HG03575 (cell line): ENCODE measurements around the gene FBXL2.
"Not testable (repeated sequence)": the region's sequence is repeated elsewhere in the genome, so short reads cannot be mapped to it uniquely, and the experiment has no call there.

Experiments
- ATAC-seq: cut with Tn5 transposase; IDR thresholded peaks from one replicate; pipeline ENCODE4 v1.9.1; 2021; ENCODE audit not compliant: unreplicated experiment, insufficient number of reproducible peaks, low FRiP score; ENCODE audit errors: extremely low read depth

FBXL2 gene

DNA sequence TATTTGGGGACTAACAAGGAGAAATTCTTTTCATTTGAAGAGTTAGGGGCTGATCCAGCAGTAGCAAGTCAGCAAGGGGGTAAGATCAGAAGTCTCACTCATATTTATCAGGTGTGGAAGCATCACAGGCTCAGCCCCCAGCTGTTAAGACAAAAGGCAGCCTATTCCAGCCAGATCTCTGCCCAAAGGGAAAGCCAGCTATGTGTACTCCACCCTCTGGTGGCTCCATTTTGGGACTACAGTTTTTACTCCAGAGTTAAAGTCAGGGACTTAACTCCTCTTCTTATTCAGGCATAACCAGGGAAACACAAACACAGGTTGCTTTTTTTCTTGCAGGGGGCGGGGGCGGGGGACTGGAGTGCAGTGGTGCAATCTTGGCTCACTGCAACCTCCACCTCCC lies 143.7 kb downstream of the FBXL2 start:
- no peak for ATAC-seq

DNA sequence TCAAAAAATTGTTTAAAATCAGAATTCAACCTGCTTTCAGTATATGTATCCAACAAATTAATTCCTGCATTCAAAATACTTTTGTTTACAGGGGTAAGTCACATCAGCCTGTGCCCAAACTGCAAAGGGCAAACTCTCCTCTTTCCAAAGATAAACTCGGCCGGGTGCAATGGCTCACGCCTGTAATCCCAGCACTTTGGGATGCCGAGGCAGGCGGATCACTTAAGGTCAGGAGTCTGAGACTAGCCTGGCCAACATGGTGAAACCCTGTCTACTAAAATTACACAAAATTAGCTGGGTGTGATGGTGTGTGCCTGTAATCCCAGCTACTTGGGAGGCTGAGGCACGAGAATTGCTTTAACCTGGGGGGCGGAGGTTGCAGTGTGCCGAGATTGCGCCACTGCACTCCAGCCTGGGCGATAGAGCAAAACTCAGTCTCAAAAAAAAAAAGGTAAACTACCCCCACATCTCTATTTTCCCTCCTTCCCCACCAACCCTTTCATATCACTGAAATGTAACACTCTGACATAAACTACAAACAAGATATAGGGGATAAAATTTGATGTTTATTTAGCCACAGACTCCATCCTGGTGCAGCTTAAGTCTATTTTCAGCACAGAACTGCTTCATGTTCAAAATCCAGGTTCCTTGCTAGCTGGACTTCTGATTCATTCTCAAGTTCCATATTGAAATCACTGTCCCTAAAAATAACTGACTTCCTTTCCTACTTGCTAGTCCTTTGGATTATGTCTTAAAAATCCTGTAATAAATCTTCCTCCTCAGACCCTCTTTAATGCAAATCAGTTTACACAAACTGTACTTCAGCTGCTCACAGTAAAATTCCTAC lies 147.6 kb downstream of the FBXL2 start:
- no peak for ATAC-seq

DNA sequence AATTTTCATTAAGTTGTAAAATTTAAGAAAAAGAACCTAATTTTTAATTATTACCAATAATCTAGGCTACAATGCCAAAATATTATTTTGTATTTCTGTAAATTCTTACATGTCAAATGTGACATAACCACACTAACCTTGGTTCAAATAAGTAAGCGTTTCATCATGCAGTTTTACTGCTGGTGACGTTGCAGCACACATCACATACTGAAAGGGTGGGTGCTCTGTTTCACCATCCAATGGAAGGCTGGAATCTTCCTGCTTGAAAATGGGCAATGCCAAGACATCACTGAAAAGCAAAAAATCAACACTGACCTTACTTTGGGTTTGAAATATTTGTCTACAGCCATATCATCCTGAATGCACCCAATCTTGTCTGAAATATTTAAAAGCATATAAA lies 148.2 kb downstream of the FBXL2 start:
- no peak for ATAC-seq

DNA sequence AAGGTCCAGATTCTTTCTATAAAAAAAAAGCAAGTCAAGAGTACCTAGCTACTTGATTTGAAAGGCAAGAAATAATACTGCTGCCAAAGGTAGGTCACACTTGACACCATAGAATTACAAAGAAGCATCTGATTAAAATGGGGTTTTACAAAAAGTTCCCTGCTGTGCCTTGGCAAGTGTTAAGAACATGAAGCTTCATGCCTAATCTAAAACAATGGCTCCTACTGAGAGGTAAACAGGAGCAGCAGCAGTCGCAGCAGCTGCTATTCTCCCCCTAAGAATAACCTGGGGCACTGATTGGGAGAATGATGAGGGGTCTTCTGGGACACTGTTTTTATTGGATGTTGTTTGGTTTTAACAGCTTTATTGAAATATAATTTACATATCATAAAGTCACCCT lies 148.8 kb downstream of the FBXL2 start:
- ATAC-seq: no peak

DNA sequence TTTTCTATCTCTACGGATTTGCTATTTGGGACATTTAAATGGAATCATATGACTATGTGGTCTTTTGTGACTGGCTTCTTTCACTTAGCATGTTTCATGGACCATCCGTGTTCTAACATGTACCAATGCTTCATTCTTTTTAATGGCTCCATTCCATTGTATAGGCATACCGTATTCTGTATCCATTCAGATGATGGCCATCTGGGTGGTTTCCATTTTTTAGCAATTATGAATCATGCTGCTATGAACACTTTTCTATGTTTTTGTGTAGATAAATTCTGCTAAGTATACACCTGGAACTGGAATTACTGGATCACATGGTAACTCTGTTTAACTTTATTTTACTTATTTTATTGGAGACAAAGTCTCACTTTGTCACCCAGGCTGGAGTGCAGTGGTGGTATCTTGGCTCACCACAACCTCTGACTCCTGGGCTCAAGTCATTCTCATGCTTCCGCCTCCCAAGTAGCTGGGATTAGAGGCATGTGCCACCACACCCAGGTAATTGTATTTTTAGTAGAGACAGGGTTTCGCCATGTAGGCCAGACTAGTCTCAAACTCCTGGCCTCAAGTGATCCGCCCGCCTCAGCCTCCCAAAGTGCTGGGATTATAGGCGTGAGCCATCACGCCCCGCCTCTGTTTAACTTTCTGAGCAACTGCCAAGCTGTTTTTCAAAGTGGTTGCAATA lies 149.5 kb downstream of the FBXL2 start:
- no peak for ATAC-seq

DNA sequence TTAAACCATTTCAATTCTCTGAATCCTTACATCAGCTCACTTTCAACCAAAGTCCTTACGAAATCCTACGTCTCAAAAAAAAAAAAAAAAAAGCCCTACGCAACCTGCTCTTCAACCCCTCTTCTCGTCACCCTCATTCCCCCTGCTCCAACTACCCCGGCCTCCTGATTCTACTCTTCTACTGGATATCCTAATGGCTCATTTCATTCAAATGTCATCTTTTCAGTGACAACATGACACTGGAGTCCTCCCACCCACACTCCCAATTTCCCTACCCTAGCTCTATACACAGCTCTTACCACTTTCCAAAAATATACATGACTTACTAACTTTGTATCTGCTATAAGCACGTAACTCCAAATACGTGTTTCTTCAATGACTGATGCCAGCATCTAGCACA lies 151.5 kb downstream of the FBXL2 start:
- ATAC-seq: no peak

DNA sequence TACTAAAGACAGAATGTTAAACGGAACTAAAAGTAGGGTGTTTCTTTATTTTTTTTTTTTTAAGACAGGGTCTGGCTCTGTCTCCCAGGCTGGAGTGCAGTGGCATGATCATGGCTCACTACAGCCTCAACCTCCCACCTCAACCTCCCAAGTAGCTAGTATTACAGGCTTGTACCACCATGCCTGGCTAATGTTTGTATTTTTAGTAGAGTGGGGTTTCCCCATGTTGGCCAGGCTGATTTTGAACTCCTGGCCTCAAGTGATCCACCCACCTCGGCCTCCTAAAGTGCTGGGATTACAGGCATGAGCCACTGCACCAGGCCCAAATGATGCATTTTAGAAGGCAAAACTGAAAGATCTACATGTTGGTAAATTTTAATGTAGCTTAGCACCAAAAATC lies 152.1 kb downstream of the FBXL2 start:
- not testable (repeated sequence) for ATAC-seq

DNA sequence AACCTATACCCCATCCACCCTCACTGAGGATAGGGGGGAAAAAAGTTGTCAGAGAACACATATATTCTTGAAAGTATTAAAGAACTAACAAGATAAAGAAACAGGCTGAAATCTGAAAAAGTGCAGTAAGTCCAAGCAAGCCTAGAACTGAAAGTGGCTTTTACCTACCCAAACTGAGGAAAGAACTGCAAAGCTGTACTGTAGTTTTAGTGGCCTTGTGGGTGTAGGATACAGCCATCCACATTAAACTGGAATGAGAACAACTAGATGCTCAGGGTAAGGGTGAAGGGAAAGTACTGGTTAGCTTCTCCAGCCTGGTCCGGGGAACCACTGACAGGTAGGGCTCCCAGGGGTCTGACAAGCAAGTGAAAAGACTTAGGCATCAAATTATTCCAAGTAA lies 152.8 kb downstream of the FBXL2 start:
- no peak for ATAC-seq

DNA sequence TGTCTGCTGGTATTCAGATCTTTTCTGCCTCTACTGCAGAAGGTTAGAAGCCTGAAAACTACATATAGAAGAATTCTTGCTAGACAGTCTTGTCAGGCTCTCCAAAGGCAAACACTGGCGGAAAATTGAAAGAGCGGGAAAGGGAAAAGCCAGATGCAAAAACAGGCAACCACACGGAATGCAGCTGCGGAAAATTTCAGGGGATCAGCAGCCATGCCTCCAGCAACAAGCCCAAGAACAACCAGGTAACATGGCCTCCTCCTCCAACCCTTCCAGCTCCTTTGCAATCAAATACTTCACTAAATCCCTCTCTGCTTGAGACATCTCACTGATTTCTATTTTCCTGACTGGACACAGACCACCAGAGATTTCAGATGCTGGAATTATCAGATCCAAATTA lies 153.3 kb downstream of the FBXL2 start:
- no peak for ATAC-seq

DNA sequence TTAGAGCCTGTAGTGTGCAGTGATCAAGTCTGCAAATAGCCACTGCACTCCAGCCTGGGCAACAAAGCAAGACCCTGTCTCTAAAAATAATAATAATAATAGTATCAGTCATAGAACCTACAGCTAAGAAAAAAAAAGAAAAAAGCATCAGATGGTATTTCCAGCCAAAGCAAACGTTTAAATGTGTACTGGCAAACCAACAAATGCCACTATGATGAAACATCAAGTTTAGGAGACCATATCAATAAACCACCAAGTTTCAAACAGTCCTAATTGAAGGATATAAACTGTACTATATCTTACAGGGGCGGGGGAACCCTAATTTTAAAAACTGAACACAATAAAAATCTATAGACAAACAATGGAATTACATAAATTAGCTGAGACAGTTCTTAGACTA lies 156.6 kb downstream of the FBXL2 start:
- no peak for ATAC-seq
